Colonic mucosa (tissue), 4 donors: Measurements from ENCODE around the gene TET3. TPM values are rescaled to one million over a fixed set of nuclear protein-coding genes. Genes with fewer than 3 reads are reported as not detected.

Experiments
- DNase-seq: peaks from one replicate; pipeline ENCODE4 v3.0.0-alpha.2; 2020
- H3K27ac ChIP-seq: fragments of 200-600 bp; one replicate; pipeline ENCODE4 v1.8.0; 2021
- H3K27me3 ChIP-seq: fragments of 200-600 bp; one replicate; pipeline ENCODE4 v1.8.0; 2021
- H3K36me3 ChIP-seq: fragments of 200-600 bp; one replicate; pipeline ENCODE4 v1.8.0; 2021
- H3K4me1 ChIP-seq: fragments of 200-600 bp; one replicate; pipeline ENCODE4 v1.8.0; 2021; ENCODE audit warnings: mild to moderate bottlenecking
- H3K4me3 ChIP-seq: fragments of 200-600 bp; one replicate; pipeline ENCODE4 v1.8.0; 2021
- H3K9ac ChIP-seq, 2 donors: one replicate each; pipeline ENCODE4 v1.7.0; 2013; ENCODE audit warnings: control low read depth in 2 of 2, low read depth in 2 of 2, low read length in 2 of 2
- H3K9me3 ChIP-seq: fragments of 200-600 bp; one replicate; pipeline ENCODE4 v1.8.0; 2021
- CTCF ChIP-seq: fragments of 200-600 bp; IDR thresholded peaks from one replicate; pipeline ENCODE4 v1.8.0; 2022; ENCODE audit warnings: antibody characterized with exemption, mild to moderate bottlenecking
- intact Hi-C: fragments of 100-400 bp; cut with DNase I; formaldehyde crosslinking; loops from one replicate; pipeline ENCODE4 v1.14.1; 2022
- total RNA-seq, 2 donors: library from RNA; stranded (reverse); fragmentation: NEBNext Ultra II Directional in 1 of 2; extraction: Animal tissue kit (Norgen Biotek cat#: 25700) in 1 of 2; gene quantifications; one replicate each; pipeline ENCODE4 v1.2.1, GENCODE V29; 2021
- donor health status: healthy.
- donor health status: DM: no; HTN: no; CAD: no.
- donor health status: DM: no; HTN: no; CAD: no.

The TET3 gene
- 10 to 100 TPM; 17.8 to 22.9 TPM for total RNA-seq

GRCh38 chr2:73984203-73984921 is at the start of gene TET3:
TET3 (plus strand) TSS chr2:73984910; CDS start chr2:73986404, 1,494 bp downstream.
- peak; percentile 62 for DNase-seq

GRCh38 chr2:73935641-73936040 is 49.1 kb upstream of the TET3 start:
- DNase-seq, result no peak
- TF ChIP-seq CTCF, result no peak
- Histone ChIP-seq H3K27ac (no peak overlapping the region), H3K27me3 (no peaks in the 10 kb centered on the region), H3K9ac (no peak overlapping the region), H3K36me3 (no peaks in the 10 kb centered on the region), H3K9me3 (no peaks in the 10 kb centered on the region), H3K4me3 (no peak overlapping the region), H3K4me1 (no peaks in the 10 kb centered on the region)
- intact Hi-C loops, result no loop called here

More at GRCh38 chr2:73984203-73984921, at the start of gene TET3:
- peak within 1 kb of the TSS; percentile 52 for H3K4me3 ChIP-seq
- H3K36me3 ChIP-seq, result no peaks in the 10 kb centered on the region
- no peaks in the 10 kb centered on the region for H3K9me3 ChIP-seq
- intact Hi-C loops, result loop anchor here (5.0 to 10.0 kb wide), 2 partner anchors 57 to 160 kb away; partner anchors contain the start of genes DGUOK and STAMBP
- no peak for TF ChIP-seq CTCF
- H3K4me1 ChIP-seq, result peaks cover 35% of the 10 kb centered on the region
- peak within 1 kb of the TSS; percentile 97 for H3K27ac ChIP-seq
- H3K27me3 ChIP-seq, result no peaks in the 10 kb centered on the region
- peak within 1 kb of the TSS; percentile 90 to 92 for H3K9ac ChIP-seq

- H3K4me3 ChIP-seq, result no peak overlapping the region
- DNase-seq, result no peak
- H3K36me3 ChIP-seq, result no peaks in the 10 kb centered on the region
- TF ChIP-seq CTCF, result no peak
- intact Hi-C loops, result no loop called here
- H3K9me3 ChIP-seq, result no peaks in the 10 kb centered on the region
- H3K4me1 ChIP-seq, result no peaks in the 10 kb centered on the region
- H3K27me3 ChIP-seq, result no peaks in the 10 kb centered on the region
- no peak overlapping the region for H3K27ac ChIP-seq
- H3K9ac ChIP-seq, result no peak overlapping the region
Observed at GRCh38 chr2:73937103-73937885, 47.4 kb upstream of the TET3 start.

GRCh38 chr2:73937899-73938298 is 46.8 kb upstream of the TET3 start:
- no peak for TF ChIP-seq CTCF
- intact Hi-C loops, result no loop called here
- Histone ChIP-seq H3K27me3 (no peaks in the 10 kb centered on the region), H3K9ac (no peak overlapping the region), H3K9me3 (no peaks in the 10 kb centered on the region), H3K27ac (no peak overlapping the region), H3K4me3 (no peak overlapping the region), H3K4me1 (no peaks in the 10 kb centered on the region), H3K36me3 (no peaks in the 10 kb centered on the region)
- no peak for DNase-seq

GRCh38 chr2:73938718-73939352 is 45.9 kb upstream of the TET3 start:
- no peak for DNase-seq
- no peaks in the 10 kb centered on the region for H3K4me1 ChIP-seq
- no peak overlapping the region for H3K9ac ChIP-seq
- no peak overlapping the region for H3K27ac ChIP-seq
- intact Hi-C loops, result no loop called here
- H3K36me3 ChIP-seq, result no peaks in the 10 kb centered on the region
- H3K4me3 ChIP-seq, result no peak overlapping the region
- H3K27me3 ChIP-seq, result no peaks in the 10 kb centered on the region
- H3K9me3 ChIP-seq, result no peaks in the 10 kb centered on the region
- no peak for TF ChIP-seq CTCF
